Endothelial cell of umbilical vein (primary cell): ENCODE measurements around the gene TOM1L2. TPM values are rescaled to one million over a fixed set of nuclear protein-coding genes. Genes with fewer than 3 reads are reported as not detected.

Source experiments
- BruUV-seq: library from RNA; stranded (reverse); fragments of 400-500 nt; replicated peaks from 2 replicates; lab custom pipeline; 2021; lab: Mats Ljungman, UMichigan
- CTCF ChIA-PET: fragments of 300-600, 350-600 bp; sonication (Branson Sonifier 250); formaldehyde crosslinking; loops from one replicate; lab custom pipeline; 2021; ENCODE audit warnings: antibody characterized with exemption, inconsistent platforms; lab: Charles Lee
- POLR2A ChIA-PET: fragments of 300-600, 350-600 bp; sonication (Branson Sonifier 250); formaldehyde crosslinking; loops from one replicate; lab custom pipeline; 2021; ENCODE audit warnings: antibody characterized with exemption, inconsistent platforms; lab: Charles Lee
- DNase-seq: peaks from one replicate; pipeline ENCODE4 v3.0.0-alpha.2; 2011; ENCODE audit warnings: low read depth, low spot score
- FAIRE-seq: peaks from 2 replicates; lab custom pipeline; 2011; peaks lifted over from hg19 to GRCh38; lab: Jason Lieb, UNC
- H2AFZ ChIP-seq: 2 replicates; pipeline ENCODE4 v1.6.0; 2012; ENCODE audit warnings: low read depth, low read length, control low read depth, inconsistent platforms
- H3K27ac ChIP-seq: 2 replicates; pipeline ENCODE4 v1.5.1; 2011; ENCODE audit warnings: low read depth, mild to moderate bottlenecking, control low read depth, low read length, moderate library complexity; ENCODE audit not compliant: insufficient read depth
- H3K27me3 ChIP-seq, 2 experiments: 2 replicates each; pipeline versions ENCODE4 v1.6.0 to v1.6.1; 2011; ENCODE audit warnings: low read length in 2 of 2, mixed read lengths in 1 of 2; ENCODE audit not compliant: control insufficient read depth in 2 of 2, insufficient read depth in 2 of 2
- H3K36me3 ChIP-seq, 2 experiments: 2 replicates in 1 of 2; 3 replicates in 1 of 2; pipeline ENCODE4 v1.5.1; 2011; ENCODE audit warnings: low read length in 2 of 2, mild to moderate bottlenecking in 1 of 2, moderate library complexity in 1 of 2; ENCODE audit not compliant: control insufficient read depth in 2 of 2, insufficient read depth in 2 of 2; ENCODE audit errors: extremely low read depth in 1 of 2
- H3K4me1 ChIP-seq: 3 replicates; pipeline ENCODE4 v1.5.1; 2011; ENCODE audit warnings: mild to moderate bottlenecking, low read length; ENCODE audit not compliant: control insufficient read depth, insufficient read depth; ENCODE audit errors: extremely low read depth
- H3K4me2 ChIP-seq: 2 replicates; pipeline ENCODE4 v1.6.1; 2011; ENCODE audit warnings: low read length, control low read depth, mixed read lengths; ENCODE audit not compliant: insufficient read depth
- H3K4me3 ChIP-seq, 3 experiments: fragments of 200-600 bp in 1 of 3; sonication (generic), shearing (Covaris generic) in 1 of 3; replicated peaks in 1 of 3; 2 replicates each; pipeline ENCODE4 v1.5.1; 2011 to 2016; ENCODE audit warnings: control low read depth in 3 of 3, low read length in 3 of 3, mild to moderate bottlenecking in 2 of 3, inconsistent platforms in 1 of 3, low read depth in 1 of 3, moderate library complexity in 1 of 3; ENCODE audit not compliant: insufficient read depth in 1 of 3
- H3K79me2 ChIP-seq: 2 replicates; pipeline ENCODE4 v1.6.0; 2012; ENCODE audit warnings: low read length, inconsistent platforms; ENCODE audit not compliant: control insufficient read depth, insufficient read depth
- H3K9ac ChIP-seq: replicated peaks from 2 replicates; pipeline ENCODE3; 2011; ENCODE audit warnings: low read length, control low read depth; ENCODE audit not compliant: insufficient read depth; ENCODE audit errors: extremely low read depth
- H3K9me1 ChIP-seq: replicated peaks from 3 replicates; pipeline ENCODE4 v1.6.0; 2011; ENCODE audit warnings: mild to moderate bottlenecking, low read length; ENCODE audit not compliant: control insufficient read depth, insufficient read depth; ENCODE audit errors: extremely low read depth
- H3K9me3 ChIP-seq: replicated peaks from 2 replicates; pipeline ENCODE4 v1.5.1; 2012; ENCODE audit warnings: low read length, inconsistent platforms; ENCODE audit not compliant: control insufficient read depth, insufficient read depth
- H4K20me1 ChIP-seq: replicated peaks from 2 replicates; pipeline ENCODE3; 2011; ENCODE audit warnings: mild to moderate bottlenecking, low read length; ENCODE audit not compliant: control insufficient read depth, insufficient read depth; ENCODE audit errors: extremely low read depth
- EZH2 ChIP-seq: IDR thresholded peaks from 2 replicates; pipeline ENCODE4 v1.6.1; 2012; ENCODE audit warnings: borderline replicate concordance, low read depth, mild to moderate bottlenecking, moderate library complexity, low read length, inconsistent platforms; ENCODE audit not compliant: severe bottlenecking
- FOS ChIP-seq: IDR thresholded peaks from 2 replicates; pipeline ENCODE4 v1.6.1; 2011; ENCODE audit warnings: mild to moderate bottlenecking, low read length, moderate library complexity, borderline replicate concordance; ENCODE audit not compliant: insufficient read depth
- GATA2 ChIP-seq: IDR thresholded peaks from 2 replicates; pipeline ENCODE4 v1.7.0; 2011; ENCODE audit warnings: low read depth, mild to moderate bottlenecking, moderate library complexity, mixed read lengths, low read length; ENCODE audit not compliant: insufficient read length, insufficient read depth
- JUN ChIP-seq: IDR thresholded peaks from 2 replicates; pipeline ENCODE4 v1.6.1; 2011; ENCODE audit warnings: borderline replicate concordance, low read depth; ENCODE audit not compliant: insufficient read length, insufficient read depth
- MYC ChIP-seq: IDR thresholded peaks from one replicate; pipeline ENCODE4 v1.6.1; 2011; ENCODE audit warnings: mild to moderate bottlenecking, low read depth, low read length
- POLR2A ChIP-seq: IDR thresholded peaks from 2 replicates; pipeline ENCODE4 v1.6.1; 2012; ENCODE audit warnings: low read depth, mild to moderate bottlenecking, control low read depth, low read length
- POLR2AphosphoS5 ChIP-seq: IDR thresholded peaks from 2 replicates; pipeline ENCODE4 v1.6.1; 2012; ENCODE audit warnings: low read depth, mild to moderate bottlenecking, control low read depth, low read length, moderate library complexity; ENCODE audit not compliant: insufficient read depth
- dilution Hi-C: fragments of 300-500 bp; cut with MboI; formaldehyde crosslinking; loops from one replicate; pipeline ENCODE4 v1.15.0; 2019; ENCODE audit warnings: low sequenced_read_pairs; ENCODE audit not compliant: extremely low pct_ligation_motif_present
- intact Hi-C: fragments of 100-400 bp; cut with micrococcal nuclease; formaldehyde crosslinking; loops from one replicate; pipeline ENCODE4 v1.10.0; 2022
- polyA plus RNA-seq, 4 experiments: library from polyadenylated mRNA; depleted of rRNA in 3 of 4; stranded (reverse) in 3 of 4; unstranded in 1 of 4; fragments of >200 nt; gene quantifications; 2 replicates each; pipeline versions ENCODE4 v1.2.1 to v1.2.3, GENCODE V29; 2011 to 2012; ENCODE audit warnings: missing spikeins in 1 of 4
- total RNA-seq: library from RNA; stranded (reverse); gene quantifications from 2 replicates; pipeline ENCODE4 v1.2.3, GENCODE V29; 2021
- TF ChIP-seq, protein P1 (sequence below), 2 donors: IDR thresholded peaks; 1 replicate in 1 of 2; 2 replicates in 1 of 2; pipeline ENCODE4 v1.5.1; 2011; ENCODE audit warnings: low read length in 2 of 2, mild to moderate bottlenecking in 2 of 2, moderate library complexity in 2 of 2, control low read depth in 1 of 2, inconsistent platforms in 1 of 2, low read depth in 1 of 2; ENCODE audit not compliant: insufficient read depth in 1 of 2; ENCODE audit errors: extremely low read depth in 1 of 2
- TF ChIP-seq, protein P2 (sequence below): IDR thresholded peaks from 2 replicates; pipeline ENCODE4 v1.6.1; 2011; ENCODE audit not compliant: insufficient read depth, insufficient read length

Gene TOM1L2
- total and polyA plus RNA-seq, 2 donors (not counting 3 experiments of a cell fraction or from before 2014, with no cell fraction given): 31.7 to 37.6 TPM

- Histone ChIP-seq H3K79me2 (no peaks in the 10 kb centered on the region), H3K27ac (no peak overlapping the region), H3K36me3 (no peaks in the 10 kb centered on the region), H3K9me1 (no peaks in the 10 kb centered on the region), H3K4me3 (no peak overlapping the region), H3K4me2 (no peak overlapping the region), H3K4me1 (no peaks in the 10 kb centered on the region), H3K9me3 (no peaks in the 10 kb centered on the region), H3K27me3 (no peaks in the 10 kb centered on the region), H2AFZ (no peak overlapping the region), H3K9ac (no peak overlapping the region), H4K20me1 (no peaks in the 10 kb centered on the region)
- no TSS peak for BruUV-seq
- TF ChIP-seq EZH2: no peak
- no peak for TF ChIP-seq JUN
- TF ChIP-seq, protein P1, sequence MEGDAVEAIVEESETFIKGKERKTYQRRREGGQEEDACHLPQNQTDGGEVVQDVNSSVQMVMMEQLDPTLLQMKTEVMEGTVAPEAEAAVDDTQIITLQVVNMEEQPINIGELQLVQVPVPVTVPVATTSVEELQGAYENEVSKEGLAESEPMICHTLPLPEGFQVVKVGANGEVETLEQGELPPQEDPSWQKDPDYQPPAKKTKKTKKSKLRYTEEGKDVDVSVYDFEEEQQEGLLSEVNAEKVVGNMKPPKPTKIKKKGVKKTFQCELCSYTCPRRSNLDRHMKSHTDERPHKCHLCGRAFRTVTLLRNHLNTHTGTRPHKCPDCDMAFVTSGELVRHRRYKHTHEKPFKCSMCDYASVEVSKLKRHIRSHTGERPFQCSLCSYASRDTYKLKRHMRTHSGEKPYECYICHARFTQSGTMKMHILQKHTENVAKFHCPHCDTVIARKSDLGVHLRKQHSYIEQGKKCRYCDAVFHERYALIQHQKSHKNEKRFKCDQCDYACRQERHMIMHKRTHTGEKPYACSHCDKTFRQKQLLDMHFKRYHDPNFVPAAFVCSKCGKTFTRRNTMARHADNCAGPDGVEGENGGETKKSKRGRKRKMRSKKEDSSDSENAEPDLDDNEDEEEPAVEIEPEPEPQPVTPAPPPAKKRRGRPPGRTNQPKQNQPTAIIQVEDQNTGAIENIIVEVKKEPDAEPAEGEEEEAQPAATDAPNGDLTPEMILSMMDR (IDR thresholded peaks at IDR 0.05; ENCODE audit: extremely low read depth in 1 of 2, insufficient read depth in 1 of 2, low read depth in 1 of 2, low read length in 2 of 2): no peak
- TF ChIP-seq, protein P2, sequence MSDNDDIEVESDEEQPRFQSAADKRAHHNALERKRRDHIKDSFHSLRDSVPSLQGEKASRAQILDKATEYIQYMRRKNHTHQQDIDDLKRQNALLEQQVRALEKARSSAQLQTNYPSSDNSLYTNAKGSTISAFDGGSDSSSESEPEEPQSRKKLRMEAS: no peak
- no peak for TF ChIP-seq POLR2A
- no peak for TF ChIP-seq GATA2
- TF ChIP-seq MYC: no peak
- no peak for TF ChIP-seq POLR2AphosphoS5
- TF ChIP-seq FOS: no peak
- intact Hi-C loops (no loop called here), dilution Hi-C loops (no loop called here)
- DNase-seq (no peak), FAIRE-seq (no peak)
- POLR2A ChIA-PET: no interaction called here
- CTCF ChIA-PET: no interaction called here
Observed at GRCh38 chr17:17990282-17990681, 18.1 kb upstream of the TOM1L2 start.
